Liver (tissue), 9 donors: ENCODE measurements around the gene HBE1. TPM values are rescaled to one million over a fixed set of nuclear protein-coding genes. Genes with fewer than 3 reads are reported as not detected.

ENCODE experiments used
- DNase-seq: peaks from one replicate; pipeline ENCODE4 v3.0.0-alpha.2; 2017; ENCODE audit warnings: low spot score
- H3K27ac ChIP-seq, 2 donors: one replicate each; pipeline ENCODE4 v1.7.0; 2013; ENCODE audit warnings: inconsistent platforms in 2 of 2, low read length in 2 of 2, control low read depth in 1 of 2, low read depth in 1 of 2, mild to moderate bottlenecking in 1 of 2
- H3K27me3 ChIP-seq, 4 donors: one replicate each; pipeline versions ENCODE4 v1.6.1 to v1.7.0; 2013; ENCODE audit warnings: low read length in 3 of 4, inconsistent platforms in 1 of 4, mild to moderate bottlenecking in 1 of 4, moderate library complexity in 1 of 4; ENCODE audit not compliant: control insufficient read depth in 4 of 4, insufficient read depth in 4 of 4
- H3K36me3 ChIP-seq, 4 donors: one replicate each; pipeline versions ENCODE4 v1.6.1 to v1.7.0; 2013; ENCODE audit warnings: low read length in 3 of 4, mild to moderate bottlenecking in 3 of 4, low read depth in 1 of 4, moderate library complexity in 1 of 4; ENCODE audit not compliant: control insufficient read depth in 4 of 4, insufficient read depth in 3 of 4
- H3K4me1 ChIP-seq, 4 donors: one replicate each; pipeline versions ENCODE4 v1.6.1 to v1.7.0; 2013; ENCODE audit warnings: low read length in 3 of 4, mild to moderate bottlenecking in 3 of 4, moderate library complexity in 1 of 4; ENCODE audit not compliant: control insufficient read depth in 4 of 4, insufficient read depth in 4 of 4
- H3K4me3 ChIP-seq, 3 donors: one replicate each; pipeline versions ENCODE4 v1.6.1 to v1.7.0; 2013; ENCODE audit warnings: low read length in 3 of 3, control low read depth in 1 of 3, low read depth in 1 of 3, mild to moderate bottlenecking in 1 of 3
- H3K9ac ChIP-seq, 2 donors: one replicate each; pipeline ENCODE4 v1.7.0; 2013; ENCODE audit warnings: low read length in 2 of 2, mild to moderate bottlenecking in 2 of 2, moderate library complexity in 2 of 2, control low read depth in 1 of 2, low read depth in 1 of 2
- H3K9me3 ChIP-seq, 4 donors: one replicate each; pipeline versions ENCODE4 v1.6.1 to v1.7.0; 2013; ENCODE audit warnings: low read length in 3 of 4; ENCODE audit not compliant: control insufficient read depth in 4 of 4
- ATF3 ChIP-seq: IDR thresholded peaks from 2 replicates; pipeline ENCODE4 v1.6.1; 2016; ENCODE audit warnings: antibody characterized with exemption
- CTCF ChIP-seq: fragments of 150-350 bp; IDR thresholded peaks from 2 replicates; pipeline ENCODE4 v1.5.1; 2017; ENCODE audit warnings: improper control_type of control experiment, low read depth, low read length; ENCODE audit not compliant: missing input control
- EGR1 ChIP-seq, 2 donors: IDR thresholded peaks; 2 replicates each; pipeline ENCODE4 v1.6.1; 2016 to 2018; ENCODE audit warnings: antibody characterized with exemption in 2 of 2, low read depth in 2 of 2
- FOXA1 ChIP-seq: IDR thresholded peaks from 2 replicates; pipeline ENCODE4 v1.6.1; 2016; ENCODE audit warnings: antibody characterized with exemption
- FOXA2 ChIP-seq: IDR thresholded peaks from 2 replicates; pipeline ENCODE4 v1.6.1; 2016; ENCODE audit warnings: antibody characterized with exemption
- GABPA ChIP-seq, 2 donors: IDR thresholded peaks in 1 of 2; conservative IDR thresholded peaks in 1 of 2; 2 replicates each; pipeline ENCODE4 v1.6.1; 2016; ENCODE audit warnings: antibody characterized with exemption in 2 of 2, mild to moderate bottlenecking in 1 of 2, moderate library complexity in 1 of 2
- HNF4A ChIP-seq, 2 donors: conservative IDR thresholded peaks; 2 replicates each; pipeline ENCODE4 v1.6.1; 2016; ENCODE audit warnings: antibody characterized with exemption in 2 of 2, mild to moderate bottlenecking in 2 of 2
- HNF4G ChIP-seq: IDR thresholded peaks from 2 replicates; pipeline ENCODE4 v1.6.1; 2016; ENCODE audit warnings: antibody characterized with exemption
- JUND ChIP-seq, 2 donors: IDR thresholded peaks; 2 replicates each; pipeline ENCODE4 v1.6.1; 2016; ENCODE audit warnings: antibody characterized with exemption in 2 of 2
- MAX ChIP-seq: IDR thresholded peaks from 2 replicates; pipeline ENCODE4 v1.6.1; 2016; ENCODE audit warnings: antibody characterized with exemption
- NR2F2 ChIP-seq: IDR thresholded peaks from 2 replicates; pipeline ENCODE4 v1.6.1; 2016; ENCODE audit warnings: antibody characterized with exemption
- REST ChIP-seq: IDR thresholded peaks from 2 replicates; pipeline ENCODE4 v1.6.1; 2016; ENCODE audit warnings: antibody characterized with exemption, mild to moderate bottlenecking
- RXRA ChIP-seq, 2 donors: IDR thresholded peaks; 2 replicates each; pipeline ENCODE4 v1.6.1; 2017 to 2018; ENCODE audit warnings: antibody characterized with exemption in 2 of 2, mild to moderate bottlenecking in 1 of 2
- SP1 ChIP-seq: IDR thresholded peaks from 2 replicates; pipeline ENCODE4 v1.6.1; 2018; ENCODE audit warnings: antibody characterized with exemption, mild to moderate bottlenecking
- TAF1 ChIP-seq: conservative IDR thresholded peaks from 2 replicates; pipeline ENCODE4 v1.6.1; 2016; ENCODE audit warnings: antibody characterized with exemption, mild to moderate bottlenecking
- YY1 ChIP-seq: IDR thresholded peaks from 2 replicates; pipeline ENCODE4 v1.6.1; 2016; ENCODE audit warnings: antibody characterized with exemption, mild to moderate bottlenecking
- ZBTB33 ChIP-seq: IDR thresholded peaks from 2 replicates; pipeline ENCODE4 v1.6.1; 2016; ENCODE audit warnings: antibody characterized with exemption
- WGBS: extraction: QIAGEN DNeasy Blood & Tissue Kit; methylation state at CpG from one replicate; pipeline ENCODE4 v1.1.7; 2013; 5-methylcytosine and 5-hydroxymethylcytosine counted together
- polyA plus RNA-seq, 2 donors: library from polyadenylated mRNA; stranded (reverse) in 1 of 2; unstranded in 1 of 2; fragments of 200-250 nt in 1 of 2; fragments of >200 nt in 1 of 2; fragmentation: Nextera tagmentation in 1 of 2; extraction: Ambion mirVana in 1 of 2; gene quantifications; one replicate each; pipeline versions ENCODE4 v1.2.1 to v1.2.3, GENCODE V29; 2013 to 2015
- total RNA-seq, 2 donors: library from RNA; depleted of rRNA; stranded (reverse); fragments of >200 nt; gene quantifications; one replicate each; pipeline ENCODE4 v1.2.3, GENCODE V29; 2014
- donor health status: healthy.
- donor health status: healthy.
- donor health status: healthy.
- donor health status: healthy.
- donor health status: healthy.

The HBE1 gene
- total and polyA plus RNA-seq, 4 donors, result 82.7 TPM; not detected in 3

- WGBS, result 48% methylated on average over 2 of the region's 2 CpGs
- H3K4me1 ChIP-seq, result no peaks in the 10 kb centered on the region
- H3K27me3 ChIP-seq, result peaks cover 0 to 3% (median 0%) of the 10 kb centered on the region in 4 donors
- H3K36me3 ChIP-seq, result no peaks in the 10 kb centered on the region
- H3K4me3 ChIP-seq, result no peak overlapping the region
- H3K9me3 ChIP-seq, result no peaks in the 10 kb centered on the region
- H3K9ac ChIP-seq, result no peak overlapping the region
- TF ChIP-seq NR2F2 (no peak), ZBTB33 (no peak), FOXA2 (no peak), SP1 (no peak), FOXA1 (no peak), JUND (IDR thresholded peaks at IDR 0.05) (no peak), MAX (no peak), HNF4G (no peak), YY1 (no peak), EGR1 (IDR thresholded peaks at IDR 0.05; ENCODE audit: low read depth in 2 of 2) (no peak), ATF3 (no peak), TAF1 (no peak), CTCF (no peak), HNF4A (conservative IDR thresholded peaks at IDR 0.05) (no peak), REST (no peak), GABPA (IDR thresholded peaks at IDR 0.05 in 1 of 2, conservative IDR thresholded peaks at IDR 0.05 in 1 of 2) (no peak), RXRA (IDR thresholded peaks at IDR 0.05) (no peak)
- H3K27ac ChIP-seq, result no peak overlapping the region
- DNase-seq, result no peak
Measured at GRCh38 chr11:5237420-5237819, 32.3 kb downstream of the HBE1 start.
